ENCODE results near the gene CDS2.

DNA sequence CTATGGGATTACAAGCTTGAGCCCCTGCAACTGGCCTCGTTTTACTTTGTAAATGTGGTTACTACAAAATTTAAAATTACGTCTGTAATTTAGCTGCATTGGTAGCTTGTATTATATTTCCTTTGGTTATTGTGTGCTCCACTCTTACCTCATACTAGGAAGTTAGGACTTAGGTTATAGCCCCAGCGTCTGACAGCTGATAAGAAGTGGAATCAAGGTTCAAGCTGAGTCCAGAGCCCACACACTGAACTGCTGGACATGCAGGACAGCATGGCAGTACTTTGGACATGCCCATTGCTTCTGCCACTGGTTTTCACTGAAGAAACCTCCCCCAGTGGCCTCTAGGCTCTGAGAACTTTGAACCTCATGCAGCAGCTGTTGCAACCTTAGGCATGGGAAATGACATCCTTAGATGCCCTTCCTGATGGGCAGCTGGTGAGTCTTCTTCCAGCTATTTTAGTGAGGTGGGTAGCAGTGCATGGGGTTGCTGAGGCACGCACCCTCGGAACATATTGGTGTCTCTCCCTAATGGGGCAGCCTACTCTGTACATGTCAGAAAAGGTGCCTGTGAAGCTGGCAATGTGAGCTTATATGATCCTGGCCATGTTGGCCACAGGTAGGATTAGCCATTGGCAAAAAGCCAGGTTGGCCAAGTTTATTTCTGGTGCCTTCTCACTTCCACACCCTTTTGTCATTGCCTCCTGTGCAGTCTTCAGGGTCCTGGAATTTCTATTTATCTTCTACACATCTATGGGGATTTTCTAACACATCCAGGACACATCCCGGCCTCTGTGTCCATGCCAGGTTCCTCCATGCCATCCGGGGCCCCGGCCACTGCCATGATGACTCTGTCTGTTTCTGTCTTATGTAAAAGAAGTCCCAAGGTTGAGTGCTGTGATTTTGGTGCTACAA lies 85.3 kb downstream of the CDS2 start:
- TF ChIP-seq, protein P1, sequence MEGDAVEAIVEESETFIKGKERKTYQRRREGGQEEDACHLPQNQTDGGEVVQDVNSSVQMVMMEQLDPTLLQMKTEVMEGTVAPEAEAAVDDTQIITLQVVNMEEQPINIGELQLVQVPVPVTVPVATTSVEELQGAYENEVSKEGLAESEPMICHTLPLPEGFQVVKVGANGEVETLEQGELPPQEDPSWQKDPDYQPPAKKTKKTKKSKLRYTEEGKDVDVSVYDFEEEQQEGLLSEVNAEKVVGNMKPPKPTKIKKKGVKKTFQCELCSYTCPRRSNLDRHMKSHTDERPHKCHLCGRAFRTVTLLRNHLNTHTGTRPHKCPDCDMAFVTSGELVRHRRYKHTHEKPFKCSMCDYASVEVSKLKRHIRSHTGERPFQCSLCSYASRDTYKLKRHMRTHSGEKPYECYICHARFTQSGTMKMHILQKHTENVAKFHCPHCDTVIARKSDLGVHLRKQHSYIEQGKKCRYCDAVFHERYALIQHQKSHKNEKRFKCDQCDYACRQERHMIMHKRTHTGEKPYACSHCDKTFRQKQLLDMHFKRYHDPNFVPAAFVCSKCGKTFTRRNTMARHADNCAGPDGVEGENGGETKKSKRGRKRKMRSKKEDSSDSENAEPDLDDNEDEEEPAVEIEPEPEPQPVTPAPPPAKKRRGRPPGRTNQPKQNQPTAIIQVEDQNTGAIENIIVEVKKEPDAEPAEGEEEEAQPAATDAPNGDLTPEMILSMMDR (IDR thresholded peaks at IDR 0.05; ENCODE audit: poor library complexity, severe bottlenecking), result no peak
- TF ChIP-seq, protein P2, sequence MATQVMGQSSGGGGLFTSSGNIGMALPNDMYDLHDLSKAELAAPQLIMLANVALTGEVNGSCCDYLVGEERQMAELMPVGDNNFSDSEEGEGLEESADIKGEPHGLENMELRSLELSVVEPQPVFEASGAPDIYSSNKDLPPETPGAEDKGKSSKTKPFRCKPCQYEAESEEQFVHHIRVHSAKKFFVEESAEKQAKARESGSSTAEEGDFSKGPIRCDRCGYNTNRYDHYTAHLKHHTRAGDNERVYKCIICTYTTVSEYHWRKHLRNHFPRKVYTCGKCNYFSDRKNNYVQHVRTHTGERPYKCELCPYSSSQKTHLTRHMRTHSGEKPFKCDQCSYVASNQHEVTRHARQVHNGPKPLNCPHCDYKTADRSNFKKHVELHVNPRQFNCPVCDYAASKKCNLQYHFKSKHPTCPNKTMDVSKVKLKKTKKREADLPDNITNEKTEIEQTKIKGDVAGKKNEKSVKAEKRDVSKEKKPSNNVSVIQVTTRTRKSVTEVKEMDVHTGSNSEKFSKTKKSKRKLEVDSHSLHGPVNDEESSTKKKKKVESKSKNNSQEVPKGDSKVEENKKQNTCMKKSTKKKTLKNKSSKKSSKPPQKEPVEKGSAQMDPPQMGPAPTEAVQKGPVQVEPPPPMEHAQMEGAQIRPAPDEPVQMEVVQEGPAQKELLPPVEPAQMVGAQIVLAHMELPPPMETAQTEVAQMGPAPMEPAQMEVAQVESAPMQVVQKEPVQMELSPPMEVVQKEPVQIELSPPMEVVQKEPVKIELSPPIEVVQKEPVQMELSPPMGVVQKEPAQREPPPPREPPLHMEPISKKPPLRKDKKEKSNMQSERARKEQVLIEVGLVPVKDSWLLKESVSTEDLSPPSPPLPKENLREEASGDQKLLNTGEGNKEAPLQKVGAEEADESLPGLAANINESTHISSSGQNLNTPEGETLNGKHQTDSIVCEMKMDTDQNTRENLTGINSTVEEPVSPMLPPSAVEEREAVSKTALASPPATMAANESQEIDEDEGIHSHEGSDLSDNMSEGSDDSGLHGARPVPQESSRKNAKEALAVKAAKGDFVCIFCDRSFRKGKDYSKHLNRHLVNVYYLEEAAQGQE (IDR thresholded peaks at IDR 0.05; ENCODE audit: borderline replicate concordance), result no peak
- no peak for TF ChIP-seq TAF1 (IDR thresholded peaks at IDR 0.05; ENCODE audit: low read depth)
- no peak for TF ChIP-seq RAD21 (conservative IDR thresholded peaks at IDR 0.05)
- TF ChIP-seq POLR2AphosphoS5 (IDR thresholded peaks at IDR 0.05), result no peak
- TF ChIP-seq EZH2 (IDR thresholded peaks at IDR 0.05; ENCODE audit: borderline replicate concordance, insufficient read depth, low read length, poor library complexity, severe bottlenecking), result no peak
- TF ChIP-seq EP300 (conservative IDR thresholded peaks at IDR 0.05; ENCODE audit: poor library complexity, severe bottlenecking), result no peak
- no peak for TF ChIP-seq SMC3 (conservative IDR thresholded peaks at IDR 0.05; ENCODE audit: poor library complexity)
